K562 (cell line): Measurements from ENCODE around the gene ADK. TPM values are rescaled to one million over a fixed set of nuclear protein-coding genes. Genes with fewer than 3 reads are reported as not detected.

Experiments
- BACH1 ChIP-seq: fragments of 200-800 bp; sonication (Bioruptor generic); IDR thresholded peaks from 2 replicates; pipeline ENCODE4 v1.6.1; 2016; ENCODE audit warnings: missing genetic modification characterization, missing compliant biosample characterization
- GATA2 ChIP-seq: sonication (generic); formaldehyde crosslinking; IDR thresholded peaks from 2 replicates; pipeline ENCODE4 v1.4.0; 2020; ENCODE audit warnings: mild to moderate bottlenecking, missing genetic modification reagents
- HMG20B ChIP-seq: fragments of 250-450 bp; sonication (Bioruptor Pico); IDR thresholded peaks from 2 replicates; pipeline ENCODE4 v1.5.0; 2021; ENCODE audit warnings: mild to moderate bottlenecking
- HOXB6 ChIP-seq: fragments of 250-450 bp; sonication (Bioruptor Pico); IDR thresholded peaks from 2 replicates; pipeline ENCODE4 v1.5.1; 2022; ENCODE audit warnings: mild to moderate bottlenecking, borderline replicate concordance
- MITF ChIP-seq: IDR thresholded peaks from 2 replicates; pipeline ENCODE4 v1.6.1; 2014; ENCODE audit warnings: antibody characterized with exemption
- OTX1 ChIP-seq: fragments of 450-650 bp; formaldehyde crosslinking; IDR thresholded peaks from 2 replicates; pipeline ENCODE4 v1.4.0; 2022; ENCODE audit warnings: mild to moderate bottlenecking
- PBX2 ChIP-seq, 2 experiments: IDR thresholded peaks in 1 of 2; conservative IDR thresholded peaks in 1 of 2; 2 replicates each; pipeline ENCODE4 v1.6.1; 2016; ENCODE audit warnings: low read depth in 2 of 2, mild to moderate bottlenecking in 1 of 2, missing compliant biosample characterization in 1 of 2, missing genetic modification characterization in 1 of 2, moderate library complexity in 1 of 2
- PHF20 ChIP-seq: fragments of 450-650 bp; IDR thresholded peaks from 2 replicates; pipeline ENCODE4 v1.6.1; 2018; ENCODE audit not compliant: partially characterized antibody
- RBM15 ChIP-seq: fragments of 200-400 bp; formaldehyde crosslinking; IDR thresholded peaks from 2 replicates; pipeline ENCODE4 v1.6.1; 2018; ENCODE audit warnings: mild to moderate bottlenecking, low read length, moderate library complexity; ENCODE audit not compliant: insufficient read depth
- RBM17 ChIP-seq: fragments of 200-400 bp; formaldehyde crosslinking; IDR thresholded peaks from 2 replicates; pipeline ENCODE4 v1.6.1; 2017; ENCODE audit warnings: low read depth, mild to moderate bottlenecking, low read length, borderline replicate concordance
- TARDBP ChIP-seq: fragments of 450-650 bp; IDR thresholded peaks from 2 replicates; pipeline ENCODE4 v1.6.1; 2016
- THRB ChIP-seq: fragments of 450-650 bp; formaldehyde crosslinking; conservative IDR thresholded peaks from 2 replicates; pipeline ENCODE4 v1.4.0; 2022; ENCODE audit warnings: mild to moderate bottlenecking, missing genetic modification characterization
- ZBTB33 ChIP-seq: sonication (generic); formaldehyde crosslinking; IDR thresholded peaks from 2 replicates; pipeline ENCODE4 v1.8.1; 2023; ENCODE audit warnings: mild to moderate bottlenecking, missing genetic modification reagents
- ZNF512 ChIP-seq: IDR thresholded peaks from 2 replicates; pipeline ENCODE4 v1.6.1; 2016; ENCODE audit warnings: missing genetic modification characterization, missing compliant biosample characterization
- polyA plus RNA-seq, 8 experiments: library from polyadenylated mRNA; depleted of rRNA in 4 of 8; stranded (reverse) in 5 of 8; unstranded in 3 of 8; fragments of >200 nt; fragmentation: Nextera tagmentation in 2 of 8; fragmentation: Illumina TruSeq in 1 of 8; extraction: Ambion mirVana in 2 of 8; extraction: Trizol in 1 of 8; gene quantifications; 2 replicates each; pipeline versions ENCODE4 v1.2.1 to v1.2.3, GENCODE V29; 2011 to 2014; ENCODE audit warnings: inconsistent platforms in 1 of 8, missing spikeins in 1 of 8
- total RNA-seq, 7 experiments: library from RNA; depleted of rRNA in 6 of 7; stranded (reverse); fragments of >200 nt in 6 of 7; fragmentation: Illumina TruSeq in 2 of 7; extraction: Trizol in 2 of 7; gene quantifications; 2 replicates each; pipeline versions ENCODE4 v1.2.1 to v1.2.3, GENCODE V29; 2011 to 2021; ENCODE audit warnings: low replicate concordance in 1 of 7
- TF ChIP-seq, protein P1 (sequence below): fragments of 450-650 bp; formaldehyde crosslinking; IDR thresholded peaks from 2 replicates; pipeline ENCODE4 v1.4.0; 2020; ENCODE audit warnings: mild to moderate bottlenecking, moderate library complexity

ADK gene
- total and polyA plus RNA-seq, 9 of the 15 experiments (the other 6 are each of a cell fraction or from before 2014, with no cell fraction given): 54.2 to 97.8 (median 73.6) TPM

GRCh38 chr10:74474022-74474713, 323.1 kb downstream of the ADK start (continued):
- TF ChIP-seq ZNF512 (peak; percentile 67), THRB (CRISPR knock-in tag) (no peak), MITF (no peak), ZBTB33 (CRISPR knock-in tag) (no peak), PHF20 (no peak), OTX1 (CRISPR knock-in tag) (0 out of 2 replicates have a peak, but pooled peaks have one; percentile 39), PBX2 (CRISPR knock-in tag; IDR thresholded peaks at IDR 0.05; ENCODE audit: low read depth) (no peak), PBX2 (tag; conservative IDR thresholded peaks at IDR 0.05; ENCODE audit: low read depth) (no peak), RBM17 (no peak), GATA2 (CRISPR knock-in tag) (no peak), HOXB6 (no peak), TARDBP (no peak), BACH1 (tag) (no peak), RBM15 (no peak), HMG20B (CRISPR knock-in tag) (no peak)
- TF ChIP-seq, protein P1, sequence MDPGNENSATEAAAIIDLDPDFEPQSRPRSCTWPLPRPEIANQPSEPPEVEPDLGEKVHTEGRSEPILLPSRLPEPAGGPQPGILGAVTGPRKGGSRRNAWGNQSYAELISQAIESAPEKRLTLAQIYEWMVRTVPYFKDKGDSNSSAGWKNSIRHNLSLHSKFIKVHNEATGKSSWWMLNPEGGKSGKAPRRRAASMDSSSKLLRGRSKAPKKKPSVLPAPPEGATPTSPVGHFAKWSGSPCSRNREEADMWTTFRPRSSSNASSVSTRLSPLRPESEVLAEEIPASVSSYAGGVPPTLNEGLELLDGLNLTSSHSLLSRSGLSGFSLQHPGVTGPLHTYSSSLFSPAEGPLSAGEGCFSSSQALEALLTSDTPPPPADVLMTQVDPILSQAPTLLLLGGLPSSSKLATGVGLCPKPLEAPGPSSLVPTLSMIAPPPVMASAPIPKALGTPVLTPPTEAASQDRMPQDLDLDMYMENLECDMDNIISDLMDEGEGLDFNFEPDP: no peak
